GM12801 (cell line): Measurements from ENCODE around the gene BMERB1.

Source experiments
- TF ChIP-seq, protein P1 (sequence below): IDR thresholded peaks from one replicate; pipeline ENCODE4 v1.5.1; 2011; ENCODE audit warnings: control low read depth; ENCODE audit not compliant: insufficient read length; ENCODE audit errors: extremely low read depth

Gene BMERB1

DNA sequence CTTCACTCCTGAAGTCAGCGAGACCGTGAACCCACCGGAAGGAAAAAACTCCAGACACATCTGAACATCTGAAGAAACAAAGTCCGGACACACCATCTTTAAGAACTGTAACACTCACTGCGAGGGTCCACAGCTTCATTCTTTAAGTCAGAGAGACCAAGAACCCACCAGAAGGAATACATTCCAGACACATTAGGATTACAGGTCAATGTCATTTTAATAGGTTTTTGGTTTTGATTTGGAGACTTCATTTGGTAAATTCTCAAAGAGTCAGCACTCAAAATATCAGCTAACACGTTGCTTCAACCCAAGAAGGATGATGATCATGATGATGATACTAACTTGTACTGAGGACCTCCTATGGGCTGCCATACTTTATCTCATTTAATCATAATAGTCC, 7.6 kb upstream of the BMERB1 start:
- TF ChIP-seq, protein P1, sequence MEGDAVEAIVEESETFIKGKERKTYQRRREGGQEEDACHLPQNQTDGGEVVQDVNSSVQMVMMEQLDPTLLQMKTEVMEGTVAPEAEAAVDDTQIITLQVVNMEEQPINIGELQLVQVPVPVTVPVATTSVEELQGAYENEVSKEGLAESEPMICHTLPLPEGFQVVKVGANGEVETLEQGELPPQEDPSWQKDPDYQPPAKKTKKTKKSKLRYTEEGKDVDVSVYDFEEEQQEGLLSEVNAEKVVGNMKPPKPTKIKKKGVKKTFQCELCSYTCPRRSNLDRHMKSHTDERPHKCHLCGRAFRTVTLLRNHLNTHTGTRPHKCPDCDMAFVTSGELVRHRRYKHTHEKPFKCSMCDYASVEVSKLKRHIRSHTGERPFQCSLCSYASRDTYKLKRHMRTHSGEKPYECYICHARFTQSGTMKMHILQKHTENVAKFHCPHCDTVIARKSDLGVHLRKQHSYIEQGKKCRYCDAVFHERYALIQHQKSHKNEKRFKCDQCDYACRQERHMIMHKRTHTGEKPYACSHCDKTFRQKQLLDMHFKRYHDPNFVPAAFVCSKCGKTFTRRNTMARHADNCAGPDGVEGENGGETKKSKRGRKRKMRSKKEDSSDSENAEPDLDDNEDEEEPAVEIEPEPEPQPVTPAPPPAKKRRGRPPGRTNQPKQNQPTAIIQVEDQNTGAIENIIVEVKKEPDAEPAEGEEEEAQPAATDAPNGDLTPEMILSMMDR = no peak

DNA sequence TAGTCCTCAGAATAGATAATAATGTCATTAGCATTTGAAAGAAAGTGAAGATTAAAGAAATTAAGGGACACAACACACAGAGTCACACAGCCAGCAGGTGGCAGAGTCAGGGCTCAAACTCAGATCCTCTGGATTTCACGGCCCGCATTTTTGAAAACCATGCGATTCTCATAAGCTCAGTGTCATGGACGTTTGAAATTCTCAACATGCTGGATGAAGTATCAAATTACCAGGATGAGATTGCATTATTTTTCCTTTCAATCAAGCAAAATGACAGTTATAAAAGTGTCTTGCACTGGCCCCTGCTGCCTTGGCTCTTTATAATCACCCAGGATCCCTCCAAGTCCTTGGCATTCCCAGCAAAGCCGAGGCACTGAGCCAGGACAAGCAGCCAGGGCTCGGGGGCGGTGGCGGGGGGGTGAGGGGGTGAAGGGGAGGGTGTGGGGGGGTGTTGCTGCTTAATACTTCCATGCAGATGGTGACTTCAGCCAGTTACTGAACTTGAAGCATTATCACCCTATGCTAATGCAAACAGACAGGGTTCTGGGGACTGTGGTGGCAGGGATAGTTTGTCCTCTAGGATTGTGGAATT, 6.6 kb upstream of the BMERB1 start:
- TF ChIP-seq, protein P1 = no peak

DNA sequence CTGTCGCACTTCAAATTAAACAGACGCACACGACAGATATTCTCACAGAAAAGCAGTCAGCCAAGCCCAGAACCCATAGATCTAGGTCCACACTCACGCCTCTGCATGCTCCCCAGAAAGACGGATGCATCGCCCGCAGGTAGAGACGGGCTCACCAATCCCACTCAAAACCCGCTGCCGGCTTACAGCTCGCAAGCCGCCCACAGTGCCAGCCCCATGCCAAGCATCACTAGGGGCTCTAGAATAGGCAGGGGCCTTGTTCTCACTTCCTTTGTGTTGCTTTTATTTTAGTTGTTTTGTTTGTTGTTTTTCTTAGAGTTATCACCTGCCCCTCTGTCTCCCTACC, 336 bp upstream of the BMERB1 start:
- TF ChIP-seq, protein P1 = no peak

DNA sequence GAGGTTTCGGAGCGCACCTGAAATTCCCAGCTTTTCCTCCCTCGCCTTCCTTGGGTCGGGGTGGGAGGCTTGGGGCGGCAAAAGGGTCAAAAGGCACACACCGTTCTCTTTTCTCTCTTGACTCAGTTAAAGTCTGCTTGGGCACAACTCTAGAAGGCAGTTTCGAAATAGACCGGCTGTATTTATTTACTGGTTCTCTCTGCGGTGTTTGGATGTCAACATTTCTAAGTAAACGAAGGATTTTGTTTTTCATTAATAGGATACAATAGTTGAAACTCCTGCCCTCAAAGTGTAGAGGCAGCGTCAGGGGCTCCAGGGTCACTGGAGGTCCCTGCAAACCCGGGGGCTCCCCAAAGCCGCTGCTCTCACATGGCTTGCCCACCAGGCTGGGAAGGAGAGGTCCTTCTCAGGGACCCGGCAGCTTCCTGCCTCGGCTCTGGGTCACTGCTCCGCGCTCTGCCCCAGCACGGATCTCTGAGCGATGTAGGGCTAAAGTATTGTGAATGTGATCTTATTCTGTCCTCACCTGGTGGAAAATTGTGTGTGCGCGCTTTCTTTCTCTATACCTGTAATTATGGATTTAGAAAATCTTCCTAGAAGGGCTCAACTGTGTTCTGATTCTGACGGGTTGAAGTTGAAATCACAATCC, 952 bp downstream of the BMERB1 start:
- TF ChIP-seq, protein P1 = no peak

DNA sequence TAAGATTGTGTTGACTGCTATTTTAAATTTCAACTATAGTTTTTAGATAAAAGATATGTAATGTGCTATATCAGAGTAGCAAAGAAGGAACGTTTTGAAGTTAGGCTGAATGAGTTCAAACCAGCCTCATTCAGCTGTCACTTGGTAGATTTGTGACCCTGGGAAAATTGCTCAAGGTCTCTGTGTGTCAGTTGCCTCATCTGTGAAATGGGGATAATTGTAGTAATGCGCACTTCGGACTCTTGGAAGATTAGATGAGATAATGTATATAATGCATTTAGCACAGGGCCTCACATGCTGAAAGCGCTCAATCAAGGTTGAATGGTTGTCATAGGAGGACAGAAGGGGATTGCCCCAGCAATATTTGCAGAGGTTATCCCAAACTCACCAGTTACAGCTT, 4.7 kb downstream of the BMERB1 start:
- TF ChIP-seq, protein P1 = no peak

DNA sequence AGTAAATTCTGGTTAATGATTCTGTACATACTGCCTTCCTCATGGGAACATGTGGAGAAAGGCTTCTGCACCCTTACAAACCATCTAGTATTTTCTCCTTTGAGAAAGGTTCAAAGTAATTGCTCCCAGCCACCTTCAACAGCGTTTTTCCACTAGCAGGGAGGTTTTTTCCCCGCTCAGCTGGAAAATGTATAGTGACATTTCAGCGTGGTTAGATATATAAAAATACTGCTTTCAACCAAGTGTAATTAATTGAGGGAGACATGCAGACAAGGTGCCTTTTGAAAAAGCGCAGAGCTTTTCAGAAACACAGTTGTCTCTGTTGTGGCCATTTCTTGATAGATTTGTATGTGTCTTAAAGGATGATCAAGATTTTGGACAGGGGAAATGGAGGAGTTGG, 5.1 kb downstream of the BMERB1 start:
- TF ChIP-seq, protein P1 = no peak

DNA sequence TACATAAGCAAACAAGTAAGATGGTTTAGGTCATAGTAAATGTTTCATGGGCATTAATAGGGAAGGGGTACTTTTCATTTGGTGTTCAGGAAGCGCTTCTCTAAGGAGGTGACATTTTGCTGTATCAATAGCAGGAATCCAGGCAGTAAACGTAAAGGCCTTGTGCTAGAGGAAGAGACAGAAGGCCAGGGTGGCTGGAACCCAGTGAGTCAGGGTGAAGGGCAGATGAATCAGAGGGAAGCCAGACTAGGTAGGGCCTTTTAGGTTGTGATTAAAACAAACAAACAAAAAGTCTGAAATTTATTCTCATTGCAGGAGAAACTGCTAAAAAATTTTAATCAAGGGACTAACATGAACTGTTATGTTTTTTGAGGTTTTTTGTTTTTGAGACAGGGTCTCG, 6.5 kb downstream of the BMERB1 start:
- TF ChIP-seq, protein P1 = no peak

DNA sequence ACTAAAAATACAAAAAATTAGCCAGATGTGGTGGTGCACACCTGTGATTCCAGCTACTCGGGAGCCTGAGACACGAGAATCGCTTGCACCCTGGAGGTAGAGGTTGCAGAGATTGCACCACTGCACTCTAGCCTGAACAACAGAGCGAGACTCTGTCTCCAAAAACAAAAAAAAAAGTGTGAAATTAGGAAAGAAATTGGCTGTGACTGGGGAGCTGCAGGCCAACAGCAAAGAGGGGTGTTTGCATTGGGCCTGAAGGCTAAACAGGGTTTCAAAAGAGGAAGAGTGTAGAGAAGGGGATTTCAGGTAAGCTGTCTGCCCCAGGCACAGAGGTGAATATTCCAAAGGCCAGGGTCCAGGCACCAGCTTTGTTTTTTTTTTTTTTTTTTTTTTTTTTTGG, 9.4 kb downstream of the BMERB1 start:
- TF ChIP-seq, protein P1 = no peak
